RKO (cell line): ENCODE measurements around the gene KATNA1.
A peak's percentile ranks its signal among the peaks of the same experiment; 100 is the strongest.

ENCODE experiments used
- DNase-seq: peaks from one replicate; pipeline ENCODE4 v3.0.0-alpha.2; 2016; ENCODE audit warnings: low spot score

The KATNA1 gene

DNA sequence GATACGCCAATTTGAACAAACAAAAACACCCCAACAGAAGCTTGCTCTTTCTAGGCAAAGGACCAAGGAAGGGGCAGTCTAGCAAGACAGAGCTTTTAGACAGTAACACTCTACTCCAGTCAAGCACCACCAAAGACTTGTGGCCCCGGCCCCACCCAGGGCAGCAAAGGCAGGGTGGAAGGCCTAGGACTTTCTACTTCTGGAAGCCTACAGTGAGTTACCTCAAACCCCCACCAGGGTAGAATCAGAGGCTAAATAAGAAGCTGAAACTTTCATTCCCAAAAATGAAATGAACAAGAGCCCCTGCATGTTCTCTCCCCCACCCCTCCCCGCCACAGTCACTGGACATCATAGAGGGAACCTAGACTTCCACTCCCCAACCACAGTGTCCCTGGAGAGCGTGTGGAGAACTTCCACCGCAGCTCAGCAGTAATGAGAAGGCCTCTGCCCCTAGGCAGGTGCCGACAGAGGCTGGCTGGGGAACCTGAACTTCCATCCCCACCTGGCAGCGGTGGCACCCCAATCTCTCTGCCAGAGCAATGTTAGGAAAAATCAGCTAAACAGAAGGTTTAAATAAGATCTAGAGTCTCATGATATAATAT lies 40.0 kb downstream of the KATNA1 start:
- no peak for DNase-seq

DNA sequence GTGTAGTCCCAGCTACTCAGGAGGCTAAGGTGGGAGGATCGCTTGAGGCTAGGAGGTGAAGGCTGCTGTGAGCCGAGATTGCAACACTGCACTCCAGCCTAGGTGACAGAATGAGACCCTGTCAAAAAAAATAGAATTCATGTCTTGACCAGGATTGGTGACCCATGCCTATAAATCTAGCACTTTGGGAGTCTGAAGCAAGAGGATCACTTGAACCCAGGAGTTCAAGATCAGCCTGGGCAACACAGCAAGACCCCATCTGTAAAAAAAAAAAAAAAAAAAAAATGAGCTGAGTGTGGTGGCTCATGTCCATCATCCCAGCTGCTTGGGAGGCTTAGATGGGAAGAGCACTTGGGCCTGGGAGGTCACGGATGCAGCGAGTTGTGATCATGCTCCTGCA lies 48.0 kb downstream of the KATNA1 start:
- no peak for DNase-seq

DNA sequence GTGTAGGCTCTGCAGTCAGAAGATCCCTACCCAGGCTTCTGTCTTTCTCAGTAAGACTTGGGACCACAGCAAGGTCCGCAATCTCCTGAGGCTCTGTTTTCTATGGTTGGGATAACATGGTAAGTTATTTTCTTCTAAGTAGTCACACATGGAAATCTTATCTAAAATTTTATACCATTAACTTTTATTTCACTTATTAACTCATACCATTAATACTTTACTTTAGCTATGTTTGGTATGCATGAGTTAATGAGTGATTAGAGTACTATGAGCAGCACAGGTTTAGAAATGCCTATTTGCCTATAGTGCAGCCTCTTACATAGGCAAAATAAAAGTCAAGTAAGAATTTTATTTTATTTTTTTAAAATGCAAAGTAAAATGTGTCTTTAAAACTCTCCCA lies 55.1 kb downstream of the KATNA1 start:
- DNase-seq = no peak

DNA sequence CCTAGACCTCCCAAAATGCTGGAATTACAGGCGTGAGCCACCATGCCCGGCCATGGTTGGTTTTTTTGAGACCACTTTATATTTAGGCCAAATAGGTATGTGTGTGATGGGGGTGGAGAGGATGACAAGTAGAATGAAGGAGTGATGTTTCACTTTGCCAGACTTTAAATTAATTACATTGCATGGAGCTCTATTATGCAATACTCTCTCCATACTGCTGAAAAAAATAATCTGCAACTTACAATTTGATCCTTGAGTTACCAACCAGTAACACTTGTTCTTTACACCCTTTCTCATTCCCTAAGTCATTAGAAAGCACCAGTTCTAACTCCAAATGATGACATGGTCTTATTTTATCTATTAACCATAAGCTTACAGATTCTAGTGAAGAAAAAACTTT lies 55.5 kb downstream of the KATNA1 start:
- DNase-seq = no peak

DNA sequence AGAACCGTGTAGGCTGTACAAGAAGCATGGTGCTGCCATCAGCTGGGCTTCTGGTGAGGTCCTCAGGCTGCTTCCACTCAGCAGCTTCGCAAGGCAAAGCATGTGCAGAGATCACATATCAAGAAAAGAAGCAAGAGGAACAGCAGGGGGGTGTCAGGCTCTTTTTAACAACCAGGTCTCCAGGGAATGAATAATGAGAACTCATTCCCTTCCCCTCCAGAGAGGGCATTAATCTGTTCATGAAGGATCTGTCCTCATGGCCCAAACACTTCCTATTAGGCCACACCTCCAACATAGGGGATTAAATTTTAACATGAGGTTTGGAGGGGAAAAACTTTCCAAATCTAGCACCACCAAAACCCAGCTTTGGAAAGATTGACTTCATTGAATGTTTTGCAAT lies 62.4 kb downstream of the KATNA1 start:
- DNase-seq = no peak

DNA sequence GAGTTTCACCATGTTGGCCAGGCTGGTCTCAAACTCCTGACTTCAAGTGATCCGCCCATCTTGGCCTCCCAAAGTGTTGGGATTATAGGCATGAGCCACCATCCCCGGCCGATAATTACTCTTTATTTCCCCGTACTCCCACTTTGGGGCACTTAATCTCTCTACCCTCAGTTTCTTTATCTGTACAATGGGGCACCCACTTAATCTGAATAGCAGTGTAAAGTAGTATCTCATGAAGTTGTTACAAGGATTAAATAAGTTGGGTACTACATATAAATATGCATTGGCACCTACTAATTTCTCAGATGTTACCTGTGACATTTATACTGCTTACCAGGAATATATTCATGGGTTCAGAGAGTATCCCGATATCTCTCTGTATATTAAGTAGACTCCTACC lies 67.2 kb downstream of the KATNA1 start:
- DNase-seq = no peak

DNA sequence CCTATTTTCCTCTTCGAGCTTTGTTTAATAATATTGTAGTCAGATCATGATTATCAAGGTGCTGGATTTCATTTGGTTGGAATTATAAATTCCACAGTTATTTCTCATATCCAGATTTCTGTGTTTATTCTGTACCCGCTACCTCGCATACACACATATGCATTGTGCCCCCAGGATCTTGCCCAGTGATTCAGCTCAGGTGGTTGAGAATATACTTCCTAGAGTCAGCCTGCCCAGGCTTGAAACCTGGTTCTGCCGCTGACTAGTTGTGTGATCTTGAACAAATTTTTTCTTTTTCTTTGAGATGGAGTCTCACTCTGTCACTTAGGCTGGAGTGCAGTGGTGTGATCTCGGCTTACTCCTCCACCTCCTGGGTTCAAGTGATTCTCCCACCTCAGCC lies 67.6 kb downstream of the KATNA1 start:
- no peak for DNase-seq

DNA sequence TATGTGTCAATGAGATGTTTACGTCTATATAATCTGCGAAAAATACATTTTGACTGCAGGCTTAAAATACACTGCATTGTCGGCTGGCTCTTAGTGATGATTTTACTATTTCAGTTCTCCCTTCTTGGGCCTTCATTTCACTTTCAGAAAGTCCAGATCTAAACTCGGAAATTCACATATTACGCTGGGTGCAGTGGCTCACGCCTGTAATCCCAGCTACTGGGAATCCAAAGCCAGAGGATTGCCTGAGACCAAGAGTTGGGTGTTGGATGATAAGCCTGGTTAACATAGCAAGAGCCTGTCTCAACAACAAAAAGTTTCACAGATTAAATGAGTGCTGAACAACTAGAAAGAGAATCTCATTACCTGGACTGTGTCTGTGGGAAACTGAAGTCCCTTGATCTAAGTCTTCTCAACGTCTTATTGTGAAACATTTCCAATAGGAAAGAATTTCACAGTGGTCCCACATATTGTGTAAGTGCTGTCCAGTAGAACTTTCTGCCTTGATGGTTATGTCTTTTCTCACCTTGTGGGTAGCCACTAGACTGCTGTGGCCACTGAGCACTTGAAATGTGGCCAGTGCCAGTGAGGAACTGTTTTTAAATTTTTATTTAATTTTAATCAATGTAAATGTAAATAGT lies 80.4 kb downstream of the KATNA1 start:
- DNase-seq = no peak

DNA sequence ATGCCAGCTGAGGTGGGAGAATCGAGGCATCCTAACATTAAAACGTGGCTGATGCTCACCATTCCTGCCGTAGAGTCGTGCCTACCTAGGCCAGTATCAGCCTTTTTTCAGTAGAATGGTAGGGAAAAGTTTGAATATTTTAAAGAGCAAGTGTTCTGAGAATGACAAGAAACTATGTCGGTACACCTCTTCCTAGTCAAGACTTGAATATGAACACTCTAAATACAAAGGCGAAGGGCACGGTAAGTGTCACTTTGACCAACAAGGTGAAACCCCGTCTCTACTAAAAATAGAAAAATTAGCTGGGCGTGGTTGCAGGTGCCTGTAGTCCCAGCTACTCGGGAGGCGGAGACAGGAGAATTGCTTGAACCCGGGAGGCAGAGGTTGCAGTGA lies 81.3 kb downstream of the KATNA1 start:
- DNase-seq = no peak

DNA sequence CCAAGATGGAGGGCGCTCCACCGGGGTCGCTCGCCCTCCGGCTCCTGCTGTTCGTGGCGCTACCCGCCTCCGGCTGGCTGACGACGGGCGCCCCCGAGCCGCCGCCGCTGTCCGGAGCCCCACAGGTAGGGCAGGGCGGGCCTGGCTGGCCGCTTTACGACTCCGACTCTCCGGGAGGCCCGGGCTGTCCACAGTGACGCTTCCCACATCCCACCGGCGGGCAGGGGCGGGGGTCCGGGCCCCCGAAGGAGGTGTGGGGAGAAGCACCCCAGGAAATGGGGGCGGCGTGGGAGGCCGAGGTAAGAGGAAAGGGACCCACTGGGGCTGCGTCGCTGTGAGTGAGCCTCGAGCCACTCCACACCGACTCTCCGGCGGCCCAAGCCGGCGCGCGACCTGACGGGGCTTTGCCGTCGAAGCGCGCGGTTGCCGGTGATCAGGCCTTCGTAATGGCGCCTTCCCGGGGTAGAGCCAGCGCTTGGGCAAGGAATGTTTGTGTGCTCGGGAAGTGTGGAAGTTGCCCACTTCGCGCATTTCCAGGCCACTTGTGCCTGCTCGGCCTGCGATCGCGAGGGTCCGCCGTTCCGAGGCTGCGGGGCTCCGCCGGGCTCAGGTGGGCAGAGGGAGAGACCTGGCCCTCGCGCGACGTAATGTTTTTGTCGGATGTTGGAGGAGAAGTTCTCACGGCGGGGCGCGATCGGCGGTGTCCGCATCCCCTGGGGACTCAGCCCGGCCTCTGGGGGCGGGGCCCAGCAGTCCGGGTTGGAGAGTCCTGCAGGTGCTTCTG lies 81.9 kb downstream of the KATNA1 start:
- peak; percentile 53 for DNase-seq

DNA sequence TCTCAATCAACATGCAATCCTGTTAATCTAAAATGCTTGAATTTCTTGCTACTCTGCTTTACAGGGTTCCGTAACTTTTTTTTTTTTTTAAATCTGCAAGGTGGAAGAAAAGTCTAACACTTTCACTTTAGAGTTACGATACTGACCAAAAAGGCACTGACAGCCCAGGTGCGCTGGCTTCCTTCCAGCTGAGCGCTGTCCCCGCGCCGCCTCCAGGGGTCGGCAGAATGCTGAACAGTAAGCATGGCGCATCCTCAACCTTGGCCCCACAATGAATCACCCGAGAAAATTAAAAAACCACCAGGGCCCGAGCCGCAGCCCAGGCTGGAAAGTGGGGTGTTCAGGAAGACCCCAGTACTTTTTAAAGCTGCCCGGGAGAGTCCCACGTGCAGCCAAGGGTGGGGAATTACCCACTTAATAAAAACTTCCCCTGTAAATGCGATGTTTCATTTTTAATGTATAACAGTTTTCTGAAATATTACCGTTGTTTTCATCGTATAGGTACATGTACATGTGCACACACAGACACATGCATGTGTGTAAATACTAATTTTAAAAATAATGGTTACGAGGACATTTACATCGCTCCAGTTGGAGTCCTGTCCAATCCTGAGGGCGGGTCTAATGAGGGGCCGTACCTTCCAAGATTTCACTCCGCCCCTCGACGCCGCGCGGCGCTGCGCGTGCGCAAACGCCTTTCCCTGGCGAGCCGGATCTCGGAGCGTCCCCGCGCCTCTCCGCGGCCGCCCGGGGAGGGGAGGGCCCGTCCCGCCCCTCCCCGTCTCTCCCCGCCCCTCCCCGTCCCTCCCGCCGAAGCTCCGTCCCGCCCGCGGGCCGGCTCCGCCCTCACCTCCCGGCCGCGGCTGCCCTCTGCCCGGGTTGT lies 82.7 kb downstream of the KATNA1 start, which contains the start of gene GINM1:
Gene GINM1 (plus strand): TSS at position 849 of the 883 bp plus-strand sequence. CDS start 40 bp downstream, outside the sequence.
- DNase-seq = peak; percentile 90

DNA sequence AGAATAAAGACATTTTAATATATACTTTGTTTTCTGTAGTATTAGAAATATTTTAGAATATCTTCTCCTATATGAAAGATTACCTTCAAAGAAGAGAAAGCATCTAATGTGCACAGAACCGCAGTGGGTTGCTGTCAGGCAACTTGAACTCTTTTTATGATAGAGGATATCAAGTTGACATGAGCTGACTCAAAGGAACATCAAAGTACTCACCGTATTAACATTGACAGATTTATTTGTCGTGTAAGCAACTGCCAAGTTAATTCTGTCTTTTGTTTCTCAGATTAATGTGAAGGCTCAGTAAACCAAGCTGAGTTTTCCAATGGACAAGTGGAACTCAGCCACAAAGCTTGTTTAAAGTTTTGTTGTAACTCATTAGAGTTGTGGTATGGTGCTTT lies 84.6 kb downstream of the KATNA1 start:
- no peak for DNase-seq

DNA sequence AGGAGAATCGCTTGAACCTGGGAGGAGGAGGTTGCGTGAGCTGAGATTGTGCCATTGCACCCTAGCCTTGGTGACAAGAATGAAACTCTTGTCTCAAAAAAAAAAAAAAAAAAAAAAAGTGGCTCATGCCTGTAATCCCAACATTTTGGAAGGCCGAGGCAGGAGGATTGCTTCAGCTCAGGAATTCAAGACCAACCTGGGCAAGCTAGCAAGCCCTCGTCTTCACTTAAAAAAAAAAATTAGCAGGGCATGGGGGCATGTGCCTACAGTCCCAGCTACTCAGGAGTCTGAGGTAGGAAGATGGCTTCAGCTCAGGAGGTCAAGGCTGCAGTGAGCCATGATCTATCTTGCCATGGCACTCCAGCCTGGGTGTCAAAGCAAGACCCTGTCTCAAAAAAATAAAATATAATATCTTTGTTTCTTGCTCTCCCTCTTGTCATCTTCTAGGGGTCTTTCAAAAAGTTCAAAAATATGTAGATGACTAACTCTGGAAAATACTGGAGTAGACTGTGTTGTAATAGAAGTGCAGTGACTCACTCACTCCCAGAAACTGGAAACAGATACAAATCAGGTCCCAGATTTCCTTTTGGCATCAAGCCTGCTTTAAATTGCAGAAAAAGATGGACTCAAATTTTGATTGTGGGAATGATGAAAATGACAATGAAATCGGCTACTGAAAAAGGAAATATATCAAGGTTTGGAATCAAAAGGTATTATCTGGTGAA lies 85.1 kb downstream of the KATNA1 start:
- peak; percentile 45 for DNase-seq

DNA sequence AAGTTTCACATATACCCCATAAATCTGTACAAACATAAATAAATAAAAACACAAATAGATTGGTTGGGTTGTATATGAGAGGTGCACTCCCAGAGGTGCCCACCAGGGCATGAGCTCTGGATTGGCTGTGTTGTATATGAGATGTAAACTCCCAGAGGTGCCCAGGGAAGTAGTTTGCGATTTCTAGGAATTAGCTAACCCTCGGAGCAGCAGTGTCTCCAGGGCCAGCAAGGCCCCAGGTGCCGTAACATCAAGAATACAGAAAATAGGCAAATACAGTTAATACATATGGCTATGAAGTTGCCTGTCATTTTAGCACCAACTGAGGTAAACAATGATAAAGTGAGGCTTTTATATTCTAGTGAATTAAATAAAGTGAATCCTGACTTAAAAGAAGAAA lies 87.8 kb downstream of the KATNA1 start:
- DNase-seq = peak; percentile 56

DNA sequence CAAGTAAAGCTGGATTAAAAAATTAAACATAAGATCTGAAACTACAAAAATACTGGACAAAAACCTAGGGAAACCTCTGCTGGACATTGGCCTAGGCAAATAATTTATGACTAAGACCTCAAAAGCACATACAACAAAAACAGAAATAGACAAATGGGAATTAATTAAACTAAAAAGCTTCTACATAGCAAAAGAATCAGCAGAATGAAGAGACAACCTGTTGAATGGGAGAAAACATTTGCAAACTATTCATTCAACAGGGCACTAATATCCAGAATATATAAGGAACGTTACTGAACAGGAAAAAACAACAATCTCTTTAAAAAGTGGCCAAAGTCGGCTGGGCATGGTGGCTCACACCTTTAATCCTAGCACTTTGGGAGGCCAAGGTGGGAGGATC lies 89.1 kb downstream of the KATNA1 start:
- no peak for DNase-seq

DNA sequence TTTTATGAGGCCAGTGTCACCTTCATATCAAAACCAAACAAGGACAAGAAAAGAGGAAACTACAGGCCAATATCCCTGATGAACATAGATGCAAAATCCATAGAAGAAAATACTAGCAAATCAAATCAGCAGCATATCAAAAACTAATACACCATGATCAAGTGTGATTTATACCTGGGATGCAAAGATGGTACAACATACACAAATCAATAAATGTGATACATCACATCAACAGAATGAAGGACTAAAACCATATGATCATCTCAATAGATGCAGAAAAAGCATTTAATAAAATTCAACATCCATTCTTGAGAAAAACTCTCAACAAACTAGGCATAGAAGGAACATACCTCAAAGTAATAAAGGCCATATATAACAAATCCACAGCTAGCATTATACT lies 90.5 kb downstream of the KATNA1 start:
- DNase-seq = no peak

DNA sequence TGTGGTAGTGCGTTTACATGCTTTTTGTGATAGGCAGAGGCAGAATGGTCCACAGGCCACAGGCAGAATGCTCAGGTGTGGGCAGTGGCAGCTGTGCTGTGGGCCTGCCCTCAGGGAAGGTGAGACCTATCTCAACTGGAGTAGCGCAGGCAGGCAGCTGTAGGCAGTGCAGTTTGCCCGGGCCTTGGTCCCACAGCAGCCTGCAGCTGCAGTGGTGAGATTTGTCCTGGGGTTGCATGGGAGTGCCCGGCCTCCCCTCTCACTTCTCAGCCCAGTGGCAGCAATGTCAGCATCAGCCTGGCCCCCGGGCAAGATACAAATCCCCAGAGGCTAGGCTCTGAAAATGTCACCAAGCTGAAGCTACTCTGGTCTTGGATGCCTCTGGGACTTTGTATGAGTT lies 96.6 kb downstream of the KATNA1 start:
- no peak for DNase-seq

DNA sequence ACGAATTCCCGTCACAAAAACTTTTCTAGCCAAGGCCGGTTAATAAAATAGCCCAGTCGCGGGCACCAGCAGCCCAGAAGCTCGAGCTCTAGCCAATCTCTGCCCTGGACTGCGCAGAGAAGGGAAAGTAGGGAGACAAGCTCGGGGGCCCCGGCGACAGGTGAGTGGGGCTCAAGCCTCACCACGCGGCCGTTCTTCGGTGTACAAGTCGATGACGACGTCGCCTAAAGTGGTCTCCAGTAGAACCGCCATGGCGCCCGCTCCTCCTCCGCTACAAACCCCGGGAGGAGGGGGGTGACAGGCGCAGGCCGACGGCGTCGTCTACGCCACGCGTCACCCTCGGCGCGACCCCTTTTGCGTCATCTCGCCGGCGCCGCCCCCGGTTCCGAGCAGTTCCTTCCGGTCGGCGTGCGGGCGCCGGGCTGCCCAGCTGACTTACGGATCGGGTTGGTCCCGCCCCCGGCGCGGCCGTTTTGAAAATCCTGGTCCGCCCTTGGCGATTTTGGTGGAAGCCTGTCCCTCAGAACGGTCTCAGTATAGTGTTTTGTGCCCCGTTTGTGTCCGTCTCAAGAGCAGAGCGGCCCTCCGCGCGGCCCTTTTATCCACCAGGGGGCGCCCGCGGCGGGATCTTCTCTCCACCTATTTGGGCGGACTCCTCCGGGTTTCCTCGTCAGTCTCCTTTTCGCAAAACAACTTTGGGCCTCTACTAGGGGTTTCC lies 102.6 kb downstream of the KATNA1 start, which contains the start of gene PPIL4:
Gene PPIL4 (minus strand): TSS at position 290 of the 718 bp plus-strand sequence. CDS start 38 bp downstream, at position 252.
- DNase-seq = peak; percentile 94

DNA sequence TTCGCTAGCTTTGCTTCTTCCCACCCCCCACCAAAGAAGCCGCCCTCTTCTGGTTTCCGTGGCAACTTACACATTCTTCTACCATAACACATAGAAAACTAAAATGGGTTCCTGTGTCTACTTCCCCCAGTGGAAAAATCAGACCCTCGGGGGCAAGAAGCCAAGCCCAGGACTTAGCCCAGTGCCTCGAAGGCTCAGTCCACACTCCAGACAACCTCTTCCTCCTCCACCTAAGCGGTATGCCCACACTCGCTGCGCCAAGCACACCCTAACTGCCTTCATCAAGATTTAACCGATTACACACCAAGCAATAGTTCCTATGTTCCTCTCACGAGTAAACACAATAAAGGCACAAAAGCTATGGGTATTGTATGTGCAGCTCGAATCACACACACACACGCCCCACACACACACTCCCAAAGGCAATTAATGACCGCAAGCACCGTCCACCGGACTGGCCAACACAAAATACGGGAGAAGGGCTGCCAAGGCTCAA lies 103.2 kb downstream of the KATNA1 start:
- peak; percentile 86 for DNase-seq
